WTC11 (cell line): ENCODE measurements around the gene LILRB2. TPM values are rescaled to one million over a fixed set of nuclear protein-coding genes. Genes with fewer than 3 reads are reported as not detected.

Source experiments
- ATAC-seq: fragments of 200-7000 bp; cut with Tn5 transposase; 2 replicates; pipeline ENCODE4 v1.10.0; 2021; ENCODE audit warnings: mild to moderate bottlenecking, moderate library complexity
- CTCF ChIA-PET: fragments of 300-600 bp; sonication (Branson Sonifier 250); formaldehyde crosslinking; loops from one replicate; lab custom pipeline; 2021; ENCODE audit warnings: antibody characterized with exemption; lab: Charles Lee
- POLR2A ChIA-PET: fragments of 350-600 bp; sonication (Branson Sonifier 250); formaldehyde crosslinking; loops from one replicate; lab custom pipeline; 2021; ENCODE audit warnings: antibody characterized with exemption; lab: Charles Lee
- DNase-seq: peaks from one replicate; pipeline ENCODE4 v3.0.0; 2021; ENCODE audit warnings: low spot score
- H3K27ac Mint-ChIP-seq: 2 replicates; pipeline ENCODE4 v1.8.0; 2021; ENCODE audit warnings: mixed read lengths
- H3K27me3 Mint-ChIP-seq: 2 replicates; pipeline ENCODE4 v1.8.0; 2021; ENCODE audit warnings: low read depth, mild to moderate bottlenecking, moderate library complexity, mixed read lengths
- H3K36me3 Mint-ChIP-seq: 2 replicates; pipeline ENCODE4 v1.8.0; 2021; ENCODE audit warnings: mixed read lengths
- H3K4me1 Mint-ChIP-seq: 2 replicates; pipeline ENCODE4 v1.8.0; 2022; ENCODE audit warnings: mixed read lengths
- H3K4me3 Mint-ChIP-seq: 2 replicates; pipeline ENCODE4 v1.8.0; 2021; ENCODE audit warnings: mild to moderate bottlenecking, moderate library complexity, mixed read lengths
- H3K9me3 Mint-ChIP-seq: 2 replicates; pipeline ENCODE4 v1.8.0; 2021; ENCODE audit warnings: mixed read lengths
- ATF1 ChIP-seq: sonication (generic); formaldehyde crosslinking; IDR thresholded peaks from 2 replicates; pipeline ENCODE4 v1.8.1; 2023; ENCODE audit warnings: mild to moderate bottlenecking, moderate library complexity, missing genetic modification reagents
- CDX4 ChIP-seq: fragments of 250-450 bp; sonication (Bioruptor Pico); IDR thresholded peaks from 2 replicates; pipeline ENCODE4 v1.9.0; 2021; ENCODE audit warnings: moderate library complexity, mild to moderate bottlenecking, inconsistent platforms, borderline replicate concordance
- CREM ChIP-seq: sonication (generic); formaldehyde crosslinking; IDR thresholded peaks from 2 replicates; pipeline ENCODE4 v1.8.1; 2022; ENCODE audit warnings: mild to moderate bottlenecking, missing genetic modification reagents, moderate library complexity
- CTCF ChIP-seq: fragments of 200-600 bp; IDR thresholded peaks from 2 replicates; pipeline ENCODE4 v1.8.0; 2022; ENCODE audit warnings: antibody characterized with exemption
- ERG ChIP-seq: fragments of 250-450 bp; sonication (Bioruptor Pico); IDR thresholded peaks from 2 replicates; pipeline ENCODE4 v1.8.0; 2021; ENCODE audit warnings: mild to moderate bottlenecking
- ETV6 ChIP-seq: sonication (generic); formaldehyde crosslinking; IDR thresholded peaks from 2 replicates; pipeline ENCODE4 v1.8.1; 2022; ENCODE audit warnings: mild to moderate bottlenecking, missing genetic modification reagents
- HMGA2 ChIP-seq: fragments of 250-450 bp; sonication (Bioruptor Pico); IDR thresholded peaks from 2 replicates; pipeline ENCODE4 v1.4.0; 2021; ENCODE audit warnings: mild to moderate bottlenecking, moderate library complexity
- NFATC4 ChIP-seq: fragments of 250-450 bp; sonication (Bioruptor Pico); IDR thresholded peaks from 2 replicates; pipeline ENCODE4 v1.9.0; 2021; ENCODE audit warnings: mild to moderate bottlenecking
- NR1H2 ChIP-seq: sonication (generic); formaldehyde crosslinking; IDR thresholded peaks from 2 replicates; pipeline ENCODE4 v1.9.0; 2021; ENCODE audit warnings: mild to moderate bottlenecking, moderate library complexity, missing genetic modification reagents
- NR2C2 ChIP-seq: sonication (generic); formaldehyde crosslinking; IDR thresholded peaks from 2 replicates; pipeline ENCODE4 v1.8.0; 2022; ENCODE audit warnings: mild to moderate bottlenecking, missing genetic modification reagents
- TCF7 ChIP-seq: sonication (generic); formaldehyde crosslinking; IDR thresholded peaks from 2 replicates; pipeline ENCODE4 v1.8.0; 2022; ENCODE audit warnings: mild to moderate bottlenecking, low read depth, missing genetic modification reagents, moderate library complexity
- ZBTB21 ChIP-seq: sonication (generic); formaldehyde crosslinking; IDR thresholded peaks from 2 replicates; pipeline ENCODE4 v1.8.1; 2023; ENCODE audit warnings: mild to moderate bottlenecking, missing genetic modification reagents, borderline replicate concordance
- ZNF423 ChIP-seq: fragments of 250-450 bp; sonication (Bioruptor Pico); IDR thresholded peaks from 2 replicates; pipeline ENCODE4 v2.1.2; 2022; ENCODE audit warnings: mild to moderate bottlenecking, moderate library complexity
- ZNF532 ChIP-seq: fragments of 250-450 bp; sonication (Bioruptor Pico); IDR thresholded peaks from 2 replicates; pipeline ENCODE4 v1.9.0; 2021; ENCODE audit warnings: mild to moderate bottlenecking, borderline replicate concordance
- ZNF671 ChIP-seq: fragments of 250-450 bp; sonication (Bioruptor Pico); IDR thresholded peaks from 2 replicates; pipeline ENCODE4 v1.8.0; 2021; ENCODE audit warnings: mild to moderate bottlenecking
- total RNA-seq: library from RNA; stranded (reverse); gene quantifications from 3 replicates; pipeline ENCODE4 v1.2.3, GENCODE V29; 2021
- TF ChIP-seq, protein P1 (sequence below): sonication (generic); formaldehyde crosslinking; IDR thresholded peaks from 2 replicates; pipeline ENCODE4 v1.8.0; 2023; ENCODE audit warnings: missing genetic modification reagents
- TF ChIP-seq, protein P2 (sequence below): fragments of 250-450 bp; sonication (Bioruptor Pico); IDR thresholded peaks from 2 replicates; pipeline ENCODE4 v1.9.0; 2021; ENCODE audit warnings: mild to moderate bottlenecking

LILRB2 gene
- total RNA-seq, 1 experiment from 2014 or later = not detected

DNA sequence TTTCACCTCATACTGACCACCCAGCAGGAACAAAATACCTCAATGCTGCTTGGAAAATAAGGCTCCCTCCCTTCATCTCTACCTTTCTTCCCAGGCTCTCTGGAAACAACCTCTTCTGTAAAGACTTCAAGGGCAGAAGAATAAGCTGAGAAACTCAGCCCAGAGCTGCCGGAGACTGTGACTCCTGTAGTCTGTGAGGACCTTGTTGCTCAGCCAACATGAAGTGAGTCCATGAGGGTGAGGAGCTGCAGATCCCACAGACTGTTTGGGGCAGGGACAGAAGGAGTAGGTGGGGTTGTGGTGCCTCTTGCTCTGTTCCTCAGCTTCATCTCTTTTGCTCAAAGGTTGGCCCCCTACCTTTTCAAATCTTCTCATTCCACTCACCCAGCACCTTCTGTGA lies 24.2 kb upstream of the LILRB2 start (continued):
- no peak for TF ChIP-seq ETV6
- no peak for TF ChIP-seq NR2C2 (CRISPR knock-in tag)
- TF ChIP-seq, protein P1, sequence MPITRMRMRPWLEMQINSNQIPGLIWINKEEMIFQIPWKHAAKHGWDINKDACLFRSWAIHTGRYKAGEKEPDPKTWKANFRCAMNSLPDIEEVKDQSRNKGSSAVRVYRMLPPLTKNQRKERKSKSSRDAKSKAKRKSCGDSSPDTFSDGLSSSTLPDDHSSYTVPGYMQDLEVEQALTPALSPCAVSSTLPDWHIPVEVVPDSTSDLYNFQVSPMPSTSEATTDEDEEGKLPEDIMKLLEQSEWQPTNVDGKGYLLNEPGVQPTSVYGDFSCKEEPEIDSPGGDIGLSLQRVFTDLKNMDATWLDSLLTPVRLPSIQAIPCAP = no peak
- no peak for TF ChIP-seq CDX4 (CRISPR knock-in tag)
- no peak for TF ChIP-seq ZNF671 (CRISPR knock-in tag)
- TF ChIP-seq NR1H2 (CRISPR knock-in tag) = no peak
- TF ChIP-seq, protein P2, sequence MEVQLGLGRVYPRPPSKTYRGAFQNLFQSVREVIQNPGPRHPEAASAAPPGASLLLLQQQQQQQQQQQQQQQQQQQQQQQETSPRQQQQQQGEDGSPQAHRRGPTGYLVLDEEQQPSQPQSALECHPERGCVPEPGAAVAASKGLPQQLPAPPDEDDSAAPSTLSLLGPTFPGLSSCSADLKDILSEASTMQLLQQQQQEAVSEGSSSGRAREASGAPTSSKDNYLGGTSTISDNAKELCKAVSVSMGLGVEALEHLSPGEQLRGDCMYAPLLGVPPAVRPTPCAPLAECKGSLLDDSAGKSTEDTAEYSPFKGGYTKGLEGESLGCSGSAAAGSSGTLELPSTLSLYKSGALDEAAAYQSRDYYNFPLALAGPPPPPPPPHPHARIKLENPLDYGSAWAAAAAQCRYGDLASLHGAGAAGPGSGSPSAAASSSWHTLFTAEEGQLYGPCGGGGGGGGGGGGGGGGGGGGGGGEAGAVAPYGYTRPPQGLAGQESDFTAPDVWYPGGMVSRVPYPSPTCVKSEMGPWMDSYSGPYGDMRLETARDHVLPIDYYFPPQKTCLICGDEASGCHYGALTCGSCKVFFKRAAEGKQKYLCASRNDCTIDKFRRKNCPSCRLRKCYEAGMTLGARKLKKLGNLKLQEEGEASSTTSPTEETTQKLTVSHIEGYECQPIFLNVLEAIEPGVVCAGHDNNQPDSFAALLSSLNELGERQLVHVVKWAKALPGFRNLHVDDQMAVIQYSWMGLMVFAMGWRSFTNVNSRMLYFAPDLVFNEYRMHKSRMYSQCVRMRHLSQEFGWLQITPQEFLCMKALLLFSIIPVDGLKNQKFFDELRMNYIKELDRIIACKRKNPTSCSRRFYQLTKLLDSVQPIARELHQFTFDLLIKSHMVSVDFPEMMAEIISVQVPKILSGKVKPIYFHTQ (CRISPR knock-in tag) = no peak
- no peak for TF ChIP-seq NFATC4
- no peak for TF ChIP-seq TCF7 (CRISPR knock-in tag)
- TF ChIP-seq ZNF423 (CRISPR knock-in tag) = no peak
- no peak for TF ChIP-seq CREM (CRISPR knock-in tag)
- TF ChIP-seq, all 79 proteins: peak for 0

GRCh38 chr19:54302257-54302656 lies 21.3 kb upstream of the LILRB2 start:
- Mint-ChIP-seq H3K27me3 (peaks cover 57% of the 10 kb centered on the region), H3K36me3 (no peaks in the 10 kb centered on the region), H3K4me3 (no peak overlapping the region), H3K4me1 (no peaks in the 10 kb centered on the region), H3K9me3 (peaks cover 5% of the 10 kb centered on the region), H3K27ac (no peak overlapping the region)
- no peak for TF ChIP-seq HMGA2 (CRISPR knock-in tag)
- TF ChIP-seq CTCF = no peak
- no peak for TF ChIP-seq ZNF532 (CRISPR knock-in tag)
- TF ChIP-seq ATF1 (CRISPR knock-in tag) = no peak
- TF ChIP-seq ERG (CRISPR knock-in tag) = no peak
- TF ChIP-seq ZBTB21 (CRISPR knock-in tag) = no peak
- DNase-seq = no peak
- no peak for ATAC-seq
- ChIA-PET POLR2A (no interaction called here), CTCF (no interaction called here)
